ENCODE results near the gene PPDPF.

- no peak for TF ChIP-seq CTCF (IDR thresholded peaks at IDR 0.05; ENCODE audit: insufficient read depth, low read length)
- TF ChIP-seq GABPA (IDR thresholded peaks at IDR 0.05; ENCODE audit: low read depth), result no peak
- TF ChIP-seq REST (IDR thresholded peaks at IDR 0.05; ENCODE audit: insufficient replicate concordance, low read depth), result no peak
- TF ChIP-seq POLR2AphosphoS5 (IDR thresholded peaks at IDR 0.05; ENCODE audit: low read depth), result no peak
- no peak for TF ChIP-seq SPI1 (IDR thresholded peaks at IDR 0.05; ENCODE audit: borderline replicate concordance, low read depth)
Observed at GRCh38 chr20:63477944-63478343, 42.6 kb upstream of the PPDPF start.

Measured in HL-60 (cell line).